GM20000 (cell line): ENCODE measurements around the gene CDCA4.

ENCODE experiments used
- DNase-seq: peaks from one replicate; pipeline ENCODE4 v3.0.0; 2012; ENCODE audit warnings: low spot score
- TF ChIP-seq, protein P1 (sequence below): IDR thresholded peaks from 2 replicates; pipeline ENCODE4 v1.5.1; 2012; ENCODE audit warnings: mild to moderate bottlenecking, control low read depth; ENCODE audit errors: extremely low read depth, missing control alignments

Gene CDCA4

DNA sequence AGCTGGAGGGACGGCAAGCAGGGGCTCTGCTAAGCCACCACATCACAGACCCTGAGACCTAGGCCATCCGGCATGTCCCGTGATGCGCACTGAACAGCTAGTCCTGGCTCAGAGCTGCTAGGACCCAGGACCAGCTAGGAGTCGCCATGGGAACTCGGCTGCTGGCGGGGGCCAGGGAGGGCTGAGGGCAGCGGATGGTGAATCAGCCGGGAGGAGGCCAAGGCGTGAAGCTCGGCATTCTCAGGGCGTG is 47.8 kb downstream of the CDCA4 start:
- no peak for DNase-seq
- TF ChIP-seq, protein P1, sequence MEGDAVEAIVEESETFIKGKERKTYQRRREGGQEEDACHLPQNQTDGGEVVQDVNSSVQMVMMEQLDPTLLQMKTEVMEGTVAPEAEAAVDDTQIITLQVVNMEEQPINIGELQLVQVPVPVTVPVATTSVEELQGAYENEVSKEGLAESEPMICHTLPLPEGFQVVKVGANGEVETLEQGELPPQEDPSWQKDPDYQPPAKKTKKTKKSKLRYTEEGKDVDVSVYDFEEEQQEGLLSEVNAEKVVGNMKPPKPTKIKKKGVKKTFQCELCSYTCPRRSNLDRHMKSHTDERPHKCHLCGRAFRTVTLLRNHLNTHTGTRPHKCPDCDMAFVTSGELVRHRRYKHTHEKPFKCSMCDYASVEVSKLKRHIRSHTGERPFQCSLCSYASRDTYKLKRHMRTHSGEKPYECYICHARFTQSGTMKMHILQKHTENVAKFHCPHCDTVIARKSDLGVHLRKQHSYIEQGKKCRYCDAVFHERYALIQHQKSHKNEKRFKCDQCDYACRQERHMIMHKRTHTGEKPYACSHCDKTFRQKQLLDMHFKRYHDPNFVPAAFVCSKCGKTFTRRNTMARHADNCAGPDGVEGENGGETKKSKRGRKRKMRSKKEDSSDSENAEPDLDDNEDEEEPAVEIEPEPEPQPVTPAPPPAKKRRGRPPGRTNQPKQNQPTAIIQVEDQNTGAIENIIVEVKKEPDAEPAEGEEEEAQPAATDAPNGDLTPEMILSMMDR, result no peak

- TF ChIP-seq, protein P1, result no peak
- no peak for DNase-seq
Measured at GRCh38 chr14:104972301-104973134, 48.4 kb downstream of the CDCA4 start.

DNA sequence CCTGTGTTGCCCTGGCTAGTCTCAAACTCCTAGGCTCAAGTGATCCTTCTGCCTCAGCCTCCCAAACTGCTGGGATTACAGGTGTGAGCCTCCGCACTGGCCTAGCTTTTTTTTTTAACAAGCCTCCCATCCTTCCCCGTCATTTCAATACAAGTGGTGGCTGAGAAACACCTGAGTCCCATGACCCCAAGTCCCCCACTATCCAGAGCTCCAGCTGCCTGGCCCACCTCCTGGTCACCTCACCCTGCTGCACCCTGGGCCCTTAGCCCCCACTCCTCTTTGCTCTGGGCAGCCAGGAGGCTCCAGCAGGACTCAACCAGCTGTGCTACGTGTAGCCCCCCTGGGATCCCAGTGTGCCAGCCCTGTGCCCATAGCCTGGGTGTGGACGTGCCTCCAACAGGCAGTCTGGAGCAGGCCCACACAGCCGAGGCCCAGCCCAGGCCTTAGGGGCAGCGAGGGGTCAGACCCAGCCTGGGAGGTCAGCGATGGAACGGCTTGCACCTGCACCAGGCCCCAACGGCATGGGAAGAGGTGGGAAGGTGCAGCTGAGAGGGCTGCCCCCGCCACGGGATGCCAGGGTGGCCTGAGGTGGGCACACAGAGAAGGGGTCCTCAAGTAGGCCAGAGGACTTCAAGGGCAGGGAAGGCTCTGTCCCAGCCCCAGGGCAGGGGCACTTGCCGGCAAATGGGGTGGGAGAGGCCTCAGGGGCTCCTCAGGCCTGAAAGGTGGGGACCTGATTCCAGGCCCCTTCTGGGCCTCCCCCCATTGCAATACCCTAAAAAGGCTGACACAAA is 49.2 kb downstream of the CDCA4 start:
- DNase-seq, result no peak
- TF ChIP-seq, protein P1, result no peak

DNA sequence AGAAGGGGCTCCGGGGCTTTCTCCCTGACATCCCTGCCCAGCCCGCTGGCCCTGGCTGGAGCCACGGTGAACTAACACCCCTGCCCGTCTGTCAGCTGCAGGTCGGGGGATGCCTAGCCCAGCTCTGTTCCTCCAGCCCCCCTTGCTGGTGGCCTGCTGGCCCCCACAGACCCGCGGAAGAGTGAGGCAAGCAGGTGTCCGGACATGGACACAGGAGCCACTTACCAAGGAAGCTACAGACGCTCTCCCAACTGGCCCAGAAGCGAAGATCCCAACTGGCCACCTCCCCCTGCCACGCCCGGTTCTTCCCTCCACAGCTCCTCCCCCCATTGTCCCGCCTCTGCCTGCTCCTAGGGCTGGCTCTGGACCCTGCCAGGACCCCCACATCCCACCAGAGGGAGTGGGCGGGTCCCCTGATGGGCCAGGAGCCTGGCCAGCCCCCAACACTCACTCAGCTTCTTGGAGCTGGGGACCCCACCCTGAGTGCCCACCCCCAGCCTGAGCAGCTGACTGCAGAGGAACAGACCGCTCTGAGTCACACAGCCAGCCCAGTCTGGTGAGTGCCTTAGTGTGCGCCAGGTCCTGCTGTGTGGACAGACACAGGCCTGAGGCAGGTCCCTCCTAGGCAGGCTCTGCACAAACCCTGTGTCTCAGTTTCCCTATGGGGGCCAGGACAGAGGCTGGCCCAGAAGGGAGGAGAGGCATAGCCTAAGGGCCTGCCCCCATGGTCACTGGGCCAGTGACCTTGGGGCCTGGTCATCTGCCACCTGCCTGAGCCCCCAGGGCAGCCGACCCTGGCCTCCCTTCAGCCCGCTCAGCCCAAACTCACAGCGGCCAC is 50.4 kb downstream of the CDCA4 start:
- TF ChIP-seq, protein P1, result no peak
- no peak for DNase-seq

GRCh38 chr14:104969741-104970230 is 51.1 kb downstream of the CDCA4 start:
- DNase-seq, result no peak
- TF ChIP-seq, protein P1, result no peak

GRCh38 chr14:104968541-104969401 is 52.1 kb downstream of the CDCA4 start:
- no peak for DNase-seq
- TF ChIP-seq, protein P1, result no peak
